Left lung (tissue), 10 donors: ENCODE data around the gene FREM1. TPM values are rescaled to one million over a fixed set of nuclear protein-coding genes. Genes with fewer than 3 reads are reported as not detected.

Experiments
- ATAC-seq: fragments of 200-7000 bp; cut with Tn5 transposase; one replicate; pipeline ENCODE4 v1.9.1; 2020; ENCODE audit warnings: moderate library complexity
- DNase-seq, 4 donors: peaks; one replicate each; pipeline ENCODE4 v3.0.0-alpha.2; 2013 to 2020
- H3K27ac ChIP-seq, 2 donors: fragments of 200-600 bp; sonication (generic) in 1 of 2; one replicate each; pipeline versions ENCODE4 v1.5.0 to v1.8.0; 2020 to 2021
- H3K27me3 ChIP-seq, 2 donors: fragments of 200-600 bp; sonication (generic) in 1 of 2; one replicate each; pipeline versions ENCODE4 v1.5.0 to v1.8.0; 2020 to 2021
- H3K36me3 ChIP-seq, 2 donors: fragments of 200-600 bp; sonication (generic) in 1 of 2; one replicate each; pipeline versions ENCODE4 v1.5.0 to v1.8.0; 2020 to 2021
- H3K4me1 ChIP-seq, 2 donors: fragments of 200-600 bp; one replicate each; pipeline ENCODE4 v1.8.0; 2021
- H3K4me3 ChIP-seq, 2 donors: fragments of 200-600 bp; sonication (generic) in 1 of 2; one replicate each; pipeline versions ENCODE4 v1.5.0 to v1.8.0; 2020 to 2021; ENCODE audit warnings: mild to moderate bottlenecking in 1 of 2
- H3K9me3 ChIP-seq, 2 donors: fragments of 200-600 bp; sonication (generic) in 1 of 2; one replicate each; pipeline versions ENCODE4 v1.5.0 to v1.8.0; 2020 to 2021
- CTCF ChIP-seq, 2 donors: fragments of 200-600 bp; sonication (generic) in 1 of 2; IDR thresholded peaks; one replicate each; pipeline versions ENCODE4 v1.5.0 to v1.8.0; 2021; ENCODE audit warnings: antibody characterized with exemption in 2 of 2
- intact Hi-C, 2 donors: fragments of 100-400 bp; cut with DNase I; formaldehyde crosslinking; loops; one replicate each; pipeline versions ENCODE4 v1.11.2 to v1.14.2; 2022
- polyA plus RNA-seq, 6 donors: library from polyadenylated mRNA; unstranded; fragments of 120-200 nt; gene quantifications; one replicate each; pipeline ENCODE4 v1.2.1, GENCODE V29; 2013; ENCODE audit not compliant: insufficient read length in 6 of 6
- total RNA-seq, 2 donors: library from RNA; stranded (reverse); fragmentation: NEBNext Ultra II Directional; extraction: Animal tissue kit (Norgen Biotek cat#: 25700); gene quantifications; one replicate each; pipeline ENCODE4 v1.2.1, GENCODE V29; 2021
- donor health status: DM: no; HTN: yes; CAD: no.
- donor health status: DM: no; HTN: no; CAD: no.

The FREM1 gene
- total and polyA plus RNA-seq, 8 donors = 2.4 to 104 (median 66.4) TPM

DNA sequence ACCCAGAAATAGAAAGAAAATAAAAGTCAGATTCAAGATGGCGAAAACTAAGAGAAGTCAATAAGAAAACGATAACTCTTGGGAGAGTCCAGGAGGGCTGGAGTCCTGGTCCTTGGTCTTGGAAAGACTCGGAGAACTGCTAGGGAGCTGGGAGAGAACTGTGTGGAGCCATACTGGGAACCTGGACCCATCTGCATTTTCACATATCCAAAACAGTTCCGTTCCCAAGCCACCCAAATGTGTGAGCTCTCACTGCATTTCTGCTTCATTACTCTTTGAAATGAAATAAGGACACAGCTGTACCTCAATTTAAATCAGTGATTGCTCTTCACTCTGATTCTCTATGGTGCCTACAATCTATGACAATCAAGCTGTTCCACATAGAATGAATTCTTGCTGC, 119.6 kb downstream of the FREM1 start:
- intact Hi-C loops = no loop called here
- no peak overlapping the region for H3K27ac ChIP-seq
- no peak overlapping the region for H3K4me3 ChIP-seq
- H3K27me3 ChIP-seq = no peaks in the 10 kb centered on the region
- no peaks in the 10 kb centered on the region for H3K4me1 ChIP-seq
- ATAC-seq = no peak
- no peaks in the 10 kb centered on the region for H3K9me3 ChIP-seq
- DNase-seq = no peak
- H3K36me3 ChIP-seq = no peaks in the 10 kb centered on the region
- TF ChIP-seq CTCF (IDR thresholded peaks at IDR 0.05) = no peak

GRCh38 chr9:14788846-14789245, 121.4 kb downstream of the FREM1 start:
- Histone ChIP-seq H3K27me3 (no peaks in the 10 kb centered on the region), H3K4me1 (no peaks in the 10 kb centered on the region), H3K36me3 (no peaks in the 10 kb centered on the region), H3K27ac (no peak overlapping the region), H3K4me3 (no peak overlapping the region), H3K9me3 (no peaks in the 10 kb centered on the region)
- DNase-seq (no peak), ATAC-seq (no peak)
- intact Hi-C loops = no loop called here
- TF ChIP-seq CTCF (IDR thresholded peaks at IDR 0.05) = no peak

- TF ChIP-seq CTCF (IDR thresholded peaks at IDR 0.05) = no peak
- no peaks in the 10 kb centered on the region for H3K27me3 ChIP-seq
- no peak for DNase-seq
Observed at GRCh38 chr9:14783358-14783757, 126.9 kb downstream of the FREM1 start.

DNA sequence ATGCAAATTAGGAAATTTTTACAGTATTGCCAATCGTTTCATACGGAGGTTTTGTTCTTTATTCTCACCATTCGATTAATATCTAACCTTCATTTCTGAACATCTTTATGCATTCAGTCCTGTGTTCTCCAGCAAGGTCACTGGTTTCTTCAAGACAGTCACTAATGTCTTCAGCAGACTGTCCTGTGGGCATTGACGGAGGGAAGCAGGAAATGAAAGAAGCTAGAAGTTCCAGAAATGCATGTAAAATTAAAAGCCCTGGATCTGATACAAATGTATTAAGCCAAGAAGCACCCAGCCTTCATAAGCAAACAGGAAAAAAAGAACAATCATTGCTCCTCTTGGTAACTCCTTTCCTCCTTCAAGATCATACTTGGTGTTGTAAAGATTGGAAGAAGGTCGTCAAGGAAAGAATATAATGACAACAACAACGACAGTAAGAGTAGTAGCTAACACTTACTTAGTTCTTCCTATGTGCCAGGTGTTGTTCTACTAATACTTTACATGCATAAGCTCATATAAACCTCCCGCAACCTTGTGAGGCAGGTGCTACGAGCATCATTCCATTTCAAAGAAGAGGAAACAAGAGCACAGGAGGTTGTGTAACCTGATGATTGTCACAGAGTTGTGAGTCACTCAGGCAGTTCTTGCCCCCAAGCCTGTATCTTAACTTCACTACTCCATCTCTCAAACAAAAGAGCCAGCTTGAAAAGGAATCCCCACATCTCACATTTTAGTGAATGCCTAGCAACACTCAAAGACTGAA, 127.8 kb downstream of the FREM1 start:
- no peaks in the 10 kb centered on the region for H3K4me1 ChIP-seq
- intact Hi-C loops = no loop called here
- ATAC-seq = no peak
- no peaks in the 10 kb centered on the region for H3K9me3 ChIP-seq
- no peak overlapping the region for H3K4me3 ChIP-seq
- no peak for DNase-seq
- no peaks in the 10 kb centered on the region for H3K27me3 ChIP-seq
- no peaks in the 10 kb centered on the region for H3K36me3 ChIP-seq
- H3K27ac ChIP-seq = no peak overlapping the region
- TF ChIP-seq CTCF (IDR thresholded peaks at IDR 0.05) = no peak

More at GRCh38 chr9:14783358-14783757, 126.9 kb downstream of the FREM1 start:
- H3K27ac ChIP-seq = no peak overlapping the region
- H3K4me1 ChIP-seq = no peaks in the 10 kb centered on the region
- no peaks in the 10 kb centered on the region for H3K9me3 ChIP-seq
- no peak for ATAC-seq
- no peaks in the 10 kb centered on the region for H3K36me3 ChIP-seq
- H3K4me3 ChIP-seq = no peak overlapping the region
- intact Hi-C loops = no loop called here

DNA sequence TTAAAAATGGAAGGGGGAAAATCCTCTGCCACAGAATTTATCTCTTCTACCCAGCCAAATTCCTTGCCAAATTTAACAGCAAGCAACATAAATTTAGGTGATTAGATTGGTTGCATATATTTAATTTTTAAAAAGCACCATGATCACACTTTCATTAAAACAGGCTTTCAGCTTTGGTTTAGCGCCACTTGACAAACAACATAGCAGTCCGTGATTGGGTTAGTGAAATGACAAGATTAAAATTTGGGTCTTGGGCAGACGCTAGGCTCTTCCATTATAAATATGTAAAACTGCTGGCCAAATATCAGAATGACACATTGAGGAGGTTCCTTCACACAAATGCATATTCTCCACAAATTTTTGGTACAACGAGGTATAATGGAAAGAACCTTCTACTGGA, 129.5 kb downstream of the FREM1 start:
- TF ChIP-seq CTCF (IDR thresholded peaks at IDR 0.05) = no peak
- Histone ChIP-seq H3K4me3 (no peak overlapping the region), H3K27ac (no peak overlapping the region), H3K27me3 (no peaks in the 10 kb centered on the region), H3K9me3 (no peaks in the 10 kb centered on the region), H3K36me3 (no peaks in the 10 kb centered on the region), H3K4me1 (no peaks in the 10 kb centered on the region)
- no peak for ATAC-seq
- DNase-seq = no peak
- intact Hi-C loops = no loop called here
